ENCODE measurements around the gene TTC39C. TPM values are rescaled to one million over a fixed set of nuclear protein-coding genes. Genes with fewer than 3 reads are reported as not detected.
A peak's percentile ranks its signal among the peaks of the same experiment; 100 is the strongest.

Gene TTC39C
- 32.8 TPM for total RNA-seq (2013)
- 10 to 100 TPM in 1 of 3 donors, 1 to 10 TPM in 2; 4.3 to 29.5 (median 8.3) TPM for polyA plus RNA-seq
- polyA minus RNA-seq, result 14.8 and 24.7 TPM in 2 replicates
- 19.6 to 61.1 (median 38.8) reads per million in 11 experiments for total RNA-seq

DNA sequence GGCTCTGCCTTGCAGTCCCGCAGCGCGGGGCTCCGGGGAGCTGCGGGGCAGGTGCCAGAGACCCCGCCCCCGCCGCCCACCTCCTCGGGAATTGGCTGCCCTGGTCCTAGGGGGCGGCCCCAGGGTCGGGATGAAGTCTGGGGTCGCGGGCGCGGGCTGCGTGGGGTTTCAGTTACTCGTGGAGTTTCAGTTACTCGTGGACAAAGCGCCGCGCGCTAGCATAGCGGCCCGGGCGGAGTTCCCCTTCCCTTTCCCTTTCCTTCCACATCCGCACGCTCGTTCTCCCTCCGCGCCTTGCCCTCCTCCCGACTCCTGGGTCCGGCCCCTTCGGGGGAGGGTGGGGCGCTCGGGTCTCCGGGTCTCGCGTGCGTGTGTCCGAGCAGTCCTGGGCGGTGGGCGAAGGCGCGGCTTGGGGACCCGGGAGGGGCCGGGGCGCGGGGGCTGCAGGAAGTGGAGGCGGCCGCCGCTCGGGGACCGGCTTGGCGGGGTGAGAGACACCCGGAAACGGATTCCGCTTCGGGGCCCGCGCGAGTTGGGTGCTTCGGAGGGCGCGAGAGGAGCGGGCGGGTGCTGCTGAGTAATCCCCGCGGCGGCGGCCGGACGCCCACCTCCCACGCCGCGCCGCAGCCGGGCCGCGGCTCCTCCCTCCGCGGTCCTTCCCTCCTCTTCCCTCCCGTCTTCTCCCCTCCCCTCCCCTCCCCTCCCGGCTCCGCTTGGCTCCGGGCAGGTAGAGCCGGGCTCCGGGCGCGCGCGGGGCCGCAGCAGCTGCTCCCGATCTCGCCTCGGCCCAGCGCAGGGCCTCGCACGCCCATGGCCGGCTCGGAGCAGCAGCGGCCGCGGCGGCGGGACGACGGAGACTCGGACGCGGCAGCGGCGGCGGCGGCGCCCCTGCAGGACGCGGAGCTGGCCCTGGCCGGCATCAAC lies at the start of gene TTC39C:
TSS of gene TTC39C (plus strand) at position 693 of the 924 bp plus-strand sequence. CDS start at position 811, 118 bp downstream.
- peak within 1 kb of the TSS; percentile 89 for H3K9ac ChIP-seq (ENCODE audit: insufficient read depth, low read length, poor library complexity, severe bottlenecking)
- Mint-ChIP-seq H3K4me3 (peak within 1 kb of the TSS; percentile 95), H3K9me3 (no peaks in the 10 kb centered on the region), H3K36me3 (no peaks in the 10 kb centered on the region), H3K27me3 (ENCODE audit: low read depth in 3 of 3) (peaks cover 0 to 3% (median 2%) of the 10 kb centered on the region in 3 donors), H3K27ac (peak within 1 kb of the TSS; percentile 66 to 89 (median 81)), H3K4me1 (peaks cover 73% of the 10 kb centered on the region)
- peak within 1 kb of the TSS; percentile 86 for H3K4me2 ChIP-seq (replicated peaks; ENCODE audit: extremely low read depth, low read length, poor library complexity, severe bottlenecking)
- intact Hi-C loops (cut with micrococcal nuclease), result loop anchor here in 1 of 2 donors (10.0 kb wide), 1 partner anchor 100 kb away; no protein-coding TSS in a partner anchor
- WGBS (ENCODE audit: insufficient coverage), result under 1% methylated on average over 116 of the region's 118 CpGs
- H4K20me1 ChIP-seq (ENCODE audit: insufficient read depth, low read length), result peaks cover 32% of the 10 kb centered on the region
- H3K4me3 ChIP-seq (replicated peaks in 1 of 3; ENCODE audit: low read depth in 2 of 3, low read length in 3 of 3), result peak within 1 kb of the TSS; percentile 69 to 88 (median 82)
- H3K27me3 ChIP-seq (ENCODE audit: control insufficient read depth in 2 of 2, insufficient read depth in 2 of 2, low read length in 2 of 2), result no peaks in the 10 kb centered on the region
- peaks cover 74 to 78% of the 10 kb centered on the region in 2 donors for H3K4me1 ChIP-seq (ENCODE audit: control insufficient read depth in 1 of 2, insufficient read depth in 2 of 2, low read length in 2 of 2)
- no peaks in the 10 kb centered on the region for H3K9me3 ChIP-seq (replicated peaks in 1 of 2; ENCODE audit: control insufficient read depth in 1 of 2, insufficient read depth in 1 of 2, low read length in 2 of 2)
- no peaks in the 10 kb centered on the region for H3K36me3 ChIP-seq (replicated peaks in 1 of 2; ENCODE audit: control insufficient read depth in 1 of 2, insufficient read depth in 2 of 2, low read length in 2 of 2)
- peak; percentile 70 to 78 (median 75) for DNase-seq
- H2AFZ ChIP-seq (ENCODE audit: insufficient read depth, low read depth, low read length, poor library complexity, severe bottlenecking), result peak within 1 kb of the TSS; percentile 82
- TF ChIP-seq, protein P1, sequence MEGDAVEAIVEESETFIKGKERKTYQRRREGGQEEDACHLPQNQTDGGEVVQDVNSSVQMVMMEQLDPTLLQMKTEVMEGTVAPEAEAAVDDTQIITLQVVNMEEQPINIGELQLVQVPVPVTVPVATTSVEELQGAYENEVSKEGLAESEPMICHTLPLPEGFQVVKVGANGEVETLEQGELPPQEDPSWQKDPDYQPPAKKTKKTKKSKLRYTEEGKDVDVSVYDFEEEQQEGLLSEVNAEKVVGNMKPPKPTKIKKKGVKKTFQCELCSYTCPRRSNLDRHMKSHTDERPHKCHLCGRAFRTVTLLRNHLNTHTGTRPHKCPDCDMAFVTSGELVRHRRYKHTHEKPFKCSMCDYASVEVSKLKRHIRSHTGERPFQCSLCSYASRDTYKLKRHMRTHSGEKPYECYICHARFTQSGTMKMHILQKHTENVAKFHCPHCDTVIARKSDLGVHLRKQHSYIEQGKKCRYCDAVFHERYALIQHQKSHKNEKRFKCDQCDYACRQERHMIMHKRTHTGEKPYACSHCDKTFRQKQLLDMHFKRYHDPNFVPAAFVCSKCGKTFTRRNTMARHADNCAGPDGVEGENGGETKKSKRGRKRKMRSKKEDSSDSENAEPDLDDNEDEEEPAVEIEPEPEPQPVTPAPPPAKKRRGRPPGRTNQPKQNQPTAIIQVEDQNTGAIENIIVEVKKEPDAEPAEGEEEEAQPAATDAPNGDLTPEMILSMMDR (IDR thresholded peaks at IDR 0.05), result no peak
- peaks cover 56% of the 10 kb centered on the region for H3K79me2 ChIP-seq (ENCODE audit: insufficient read depth, low read length)
- H3K27ac ChIP-seq (ENCODE audit: low read depth in 1 of 2, low read length in 2 of 2), result peak within 1 kb of the TSS; percentile 81 to 91

DNA sequence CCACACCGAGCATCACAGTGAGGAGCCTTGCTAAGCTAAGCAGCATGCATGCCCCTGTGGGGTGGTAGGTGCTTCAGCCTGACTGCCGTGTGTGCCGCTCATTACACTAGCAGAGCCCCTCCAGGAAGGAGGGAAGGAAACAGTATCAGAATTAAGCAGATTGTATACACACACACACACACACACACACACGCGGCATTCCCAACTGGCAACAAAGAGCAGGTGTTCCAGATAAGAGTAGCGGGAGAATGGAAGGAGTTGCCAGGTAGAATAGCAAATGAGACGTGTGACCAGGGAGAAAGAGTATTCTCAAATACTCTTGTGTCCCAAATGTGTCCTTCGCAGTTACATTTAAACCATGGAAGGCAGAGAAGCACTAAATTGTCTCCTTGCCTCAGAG lies 47.6 kb upstream of the TTC39C start:
- H3K27ac ChIP-seq (ENCODE audit: low read depth in 1 of 2, low read length in 2 of 2), result no peak overlapping the region
- peak overlapping the region; percentile 58 for H2AFZ ChIP-seq (ENCODE audit: insufficient read depth, low read depth, low read length, poor library complexity, severe bottlenecking)
- H3K9me3 ChIP-seq (replicated peaks in 1 of 2; ENCODE audit: control insufficient read depth in 1 of 2, insufficient read depth in 1 of 2, low read length in 2 of 2), result no peaks in the 10 kb centered on the region
- no peaks in the 10 kb centered on the region for H3K36me3 ChIP-seq (replicated peaks in 1 of 2; ENCODE audit: control insufficient read depth in 1 of 2, insufficient read depth in 2 of 2, low read length in 2 of 2)
- H3K79me2 ChIP-seq (ENCODE audit: insufficient read depth, low read length), result no peaks in the 10 kb centered on the region
- TF ChIP-seq, protein P1 (IDR thresholded peaks at IDR 0.05), result no peak
- no peak for DNase-seq
- H3K27me3 ChIP-seq (ENCODE audit: control insufficient read depth in 2 of 2, insufficient read depth in 2 of 2, low read length in 2 of 2), result no peaks in the 10 kb centered on the region
- H3K4me1 Mint-ChIP-seq, result peaks cover 41% of the 10 kb centered on the region
- peaks cover 25 to 30% of the 10 kb centered on the region in 2 donors for H3K4me1 ChIP-seq (ENCODE audit: control insufficient read depth in 1 of 2, insufficient read depth in 2 of 2, low read length in 2 of 2)
- no peak overlapping the region for H3K9ac ChIP-seq (ENCODE audit: insufficient read depth, low read length, poor library complexity, severe bottlenecking)
- intact Hi-C loops (cut with micrococcal nuclease), result no loop called here
- WGBS (ENCODE audit: insufficient coverage), result 80% methylated on average over 3 of the region's 8 CpGs
- no peaks in the 10 kb centered on the region for H4K20me1 ChIP-seq (ENCODE audit: insufficient read depth, low read length)
- no peaks in the 10 kb centered on the region for H3K36me3 Mint-ChIP-seq
- H3K4me3 ChIP-seq (replicated peaks in 1 of 3; ENCODE audit: low read depth in 2 of 3, low read length in 3 of 3), result no peak overlapping the region
- H3K9me3 Mint-ChIP-seq, result peaks cover 0 to 6% (median 0%) of the 10 kb centered on the region in 7 donors
- H3K27me3 Mint-ChIP-seq (ENCODE audit: low read depth in 3 of 3), result no peaks in the 10 kb centered on the region
- H3K4me2 ChIP-seq (replicated peaks; ENCODE audit: extremely low read depth, low read length, poor library complexity, severe bottlenecking), result peak overlapping the region; percentile 51
- H3K4me3 Mint-ChIP-seq, result peak overlapping the region in 1 of 2 donors; percentile 6
- H3K27ac Mint-ChIP-seq, result peak overlapping the region in 2 of 7 donors; percentile 36 to 71

Data from CD14-positive monocyte (primary cell).